ENCODE results near the gene PPM1K.

PPM1K gene

GRCh38 chr4:88291003-88291402, 6.6 kb upstream of the PPM1K start:
- no peaks in the 10 kb centered on the region for H3K27me3 Mint-ChIP-seq
- DNase-seq: no peak
- no peak overlapping the region for H3K27ac Mint-ChIP-seq
- H3K36me3 Mint-ChIP-seq (ENCODE audit: low read depth): no peaks in the 10 kb centered on the region
- H3K4me3 Mint-ChIP-seq: no peak overlapping the region
- H3K9me3 Mint-ChIP-seq: no peaks in the 10 kb centered on the region
- ATAC-seq: no peak
- no peaks in the 10 kb centered on the region for H3K4me1 Mint-ChIP-seq

- ATAC-seq: no peak
- Mint-ChIP-seq H3K27ac (no peak overlapping the region), H3K36me3 (ENCODE audit: low read depth) (peaks cover 6% of the 10 kb centered on the region), H3K9me3 (no peaks in the 10 kb centered on the region), H3K27me3 (no peaks in the 10 kb centered on the region), H3K4me1 (peaks cover 29% of the 10 kb centered on the region), H3K4me3 (no peak overlapping the region)
- no peak for DNase-seq
These were observed 2.5 kb upstream of the PPM1K start for GRCh38 chr4:88286897-88287296.

- Mint-ChIP-seq H3K27ac (peak overlapping the region; percentile 99), H3K36me3 (ENCODE audit: low read depth) (peaks cover 14% of the 10 kb centered on the region), H3K9me3 (no peaks in the 10 kb centered on the region), H3K27me3 (no peaks in the 10 kb centered on the region), H3K4me1 (peaks cover 44% of the 10 kb centered on the region), H3K4me3 (peak overlapping the region; percentile 99)
- ATAC-seq (no peak), DNase-seq (no peak)
These were observed 883 bp upstream of the PPM1K start for GRCh38 chr4:88285235-88285653.

- Mint-ChIP-seq H3K27ac (peak overlapping the region; percentile 99), H3K36me3 (ENCODE audit: low read depth) (peaks cover 20% of the 10 kb centered on the region), H3K9me3 (no peaks in the 10 kb centered on the region), H3K4me1 (peaks cover 56% of the 10 kb centered on the region), H3K4me3 (peak overlapping the region; percentile 99), H3K27me3 (no peaks in the 10 kb centered on the region)
- ATAC-seq (peak; percentile 31), DNase-seq (peak; percentile 73)
These were observed 511 bp downstream of the PPM1K start for GRCh38 chr4:88283661-88284438.

- Mint-ChIP-seq H3K4me1 (peaks cover 73% of the 10 kb centered on the region), H3K27me3 (no peaks in the 10 kb centered on the region), H3K27ac (peak overlapping the region; percentile 23), H3K4me3 (no peak overlapping the region), H3K36me3 (ENCODE audit: low read depth) (peaks cover 50% of the 10 kb centered on the region), H3K9me3 (no peaks in the 10 kb centered on the region)
- DNase-seq (no peak), ATAC-seq (no peak)
These were observed 4.0 kb downstream of the PPM1K start for GRCh38 chr4:88280228-88280795.

- peaks cover 60% of the 10 kb centered on the region for H3K4me1 Mint-ChIP-seq
- H3K36me3 Mint-ChIP-seq (ENCODE audit: low read depth): peaks cover 54% of the 10 kb centered on the region
- no peak overlapping the region for H3K4me3 Mint-ChIP-seq
These were observed 6.6 kb downstream of the PPM1K start for GRCh38 chr4:88277711-88278225.

GRCh38 chr4:88276952-88277710, 7.2 kb downstream of the PPM1K start:
- Mint-ChIP-seq H3K27ac (no peak overlapping the region), H3K4me3 (no peak overlapping the region)

More at GRCh38 chr4:88277711-88278225, 6.6 kb downstream of the PPM1K start:
- no peak overlapping the region for H3K27ac Mint-ChIP-seq
- no peak for DNase-seq
- ATAC-seq: no peak
- H3K27me3 Mint-ChIP-seq: no peaks in the 10 kb centered on the region
- H3K9me3 Mint-ChIP-seq: no peaks in the 10 kb centered on the region

GRCh38 chr4:88275949-88276515, 8.3 kb downstream of the PPM1K start:
- Mint-ChIP-seq H3K27ac (peak overlapping the region; percentile 42), H3K9me3 (no peaks in the 10 kb centered on the region), H3K36me3 (ENCODE audit: low read depth) (peaks cover 51% of the 10 kb centered on the region), H3K27me3 (no peaks in the 10 kb centered on the region), H3K4me3 (no peak overlapping the region), H3K4me1 (peaks cover 45% of the 10 kb centered on the region)
- ATAC-seq: no peak
- no peak for DNase-seq

More at GRCh38 chr4:88276952-88277710, 7.2 kb downstream of the PPM1K start:
- Mint-ChIP-seq H3K36me3 (ENCODE audit: low read depth) (peaks cover 54% of the 10 kb centered on the region), H3K9me3 (no peaks in the 10 kb centered on the region), H3K4me1 (peaks cover 55% of the 10 kb centered on the region), H3K27me3 (no peaks in the 10 kb centered on the region)
- DNase-seq (no peak), ATAC-seq (no peak)

- no peak overlapping the region for H3K4me3 Mint-ChIP-seq
- H3K4me1 Mint-ChIP-seq: peaks cover 41% of the 10 kb centered on the region
- no peaks in the 10 kb centered on the region for H3K27me3 Mint-ChIP-seq
- ATAC-seq (no peak), DNase-seq (no peak)
- peak overlapping the region; percentile 42 for H3K27ac Mint-ChIP-seq
- H3K9me3 Mint-ChIP-seq: no peaks in the 10 kb centered on the region
- peaks cover 53% of the 10 kb centered on the region for H3K36me3 Mint-ChIP-seq (ENCODE audit: low read depth)
These were observed 8.8 kb downstream of the PPM1K start for GRCh38 chr4:88275516-88275915.

- Mint-ChIP-seq H3K36me3 (ENCODE audit: low read depth) (peaks cover 28% of the 10 kb centered on the region), H3K27ac (no peak overlapping the region), H3K27me3 (no peaks in the 10 kb centered on the region), H3K9me3 (no peaks in the 10 kb centered on the region), H3K4me1 (peaks cover 2% of the 10 kb centered on the region), H3K4me3 (no peak overlapping the region)
- ATAC-seq (no peak), DNase-seq (no peak)
These were observed 15.4 kb downstream of the PPM1K start for GRCh38 chr4:88268913-88269312.

- H3K4me3 Mint-ChIP-seq: no peak overlapping the region
- peaks cover 46% of the 10 kb centered on the region for H3K36me3 Mint-ChIP-seq (ENCODE audit: low read depth)
- H3K9me3 Mint-ChIP-seq: no peaks in the 10 kb centered on the region
- DNase-seq (no peak), ATAC-seq (no peak)
- no peaks in the 10 kb centered on the region for H3K4me1 Mint-ChIP-seq
- no peaks in the 10 kb centered on the region for H3K27me3 Mint-ChIP-seq
- H3K27ac Mint-ChIP-seq: no peak overlapping the region
These were observed 20.0 kb downstream of the PPM1K start for GRCh38 chr4:88264336-88264735.

GRCh38 chr4:88257726-88258125, 26.6 kb downstream of the PPM1K start:
- no peak overlapping the region for H3K4me3 Mint-ChIP-seq
- H3K4me1 Mint-ChIP-seq: no peaks in the 10 kb centered on the region
- H3K27me3 Mint-ChIP-seq: no peaks in the 10 kb centered on the region
- H3K27ac Mint-ChIP-seq: no peak overlapping the region
- H3K9me3 Mint-ChIP-seq: no peaks in the 10 kb centered on the region
- ATAC-seq (no peak), DNase-seq (no peak)
- peaks cover 26% of the 10 kb centered on the region for H3K36me3 Mint-ChIP-seq (ENCODE audit: low read depth)

GRCh38 chr4:88255111-88255510, 29.2 kb downstream of the PPM1K start:
- no peaks in the 10 kb centered on the region for H3K4me1 Mint-ChIP-seq
- H3K27me3 Mint-ChIP-seq: no peaks in the 10 kb centered on the region
- H3K36me3 Mint-ChIP-seq (ENCODE audit: low read depth): peaks cover 9% of the 10 kb centered on the region
- no peak overlapping the region for H3K4me3 Mint-ChIP-seq
- DNase-seq (no peak), ATAC-seq (no peak)
- H3K27ac Mint-ChIP-seq: no peak overlapping the region
- no peaks in the 10 kb centered on the region for H3K9me3 Mint-ChIP-seq

GRCh38 chr4:88251924-88252323, 32.4 kb downstream of the PPM1K start:
- no peak overlapping the region for H3K27ac Mint-ChIP-seq
- ATAC-seq (no peak), DNase-seq (no peak)
- H3K4me1 Mint-ChIP-seq: no peaks in the 10 kb centered on the region
- H3K4me3 Mint-ChIP-seq: no peak overlapping the region
- H3K36me3 Mint-ChIP-seq (ENCODE audit: low read depth): no peaks in the 10 kb centered on the region
- no peaks in the 10 kb centered on the region for H3K9me3 Mint-ChIP-seq
- H3K27me3 Mint-ChIP-seq: no peaks in the 10 kb centered on the region

Measured in activated naive CD8-positive, alpha-beta T cell treated with anti-CD3 and anti-CD28 coated beads, Interleukin-2, amount 50 U/mL, for 24 hours (primary cell).